DMS79 treated with DMSO at 0.1 percent for 48 hours (cell line): ENCODE data around the gene KAZN.
A peak's percentile ranks its signal among the peaks of the same experiment; 100 is the strongest.
"Not testable (repeated sequence)": the region's sequence is repeated elsewhere in the genome, so short reads cannot be mapped to it uniquely, and the experiment has no call there.

ENCODE experiments used
- DNase-seq: peaks from one replicate; lab custom pipeline; 2025; lab: John Stamatoyannopoulos, UW

The KAZN gene

DNA sequence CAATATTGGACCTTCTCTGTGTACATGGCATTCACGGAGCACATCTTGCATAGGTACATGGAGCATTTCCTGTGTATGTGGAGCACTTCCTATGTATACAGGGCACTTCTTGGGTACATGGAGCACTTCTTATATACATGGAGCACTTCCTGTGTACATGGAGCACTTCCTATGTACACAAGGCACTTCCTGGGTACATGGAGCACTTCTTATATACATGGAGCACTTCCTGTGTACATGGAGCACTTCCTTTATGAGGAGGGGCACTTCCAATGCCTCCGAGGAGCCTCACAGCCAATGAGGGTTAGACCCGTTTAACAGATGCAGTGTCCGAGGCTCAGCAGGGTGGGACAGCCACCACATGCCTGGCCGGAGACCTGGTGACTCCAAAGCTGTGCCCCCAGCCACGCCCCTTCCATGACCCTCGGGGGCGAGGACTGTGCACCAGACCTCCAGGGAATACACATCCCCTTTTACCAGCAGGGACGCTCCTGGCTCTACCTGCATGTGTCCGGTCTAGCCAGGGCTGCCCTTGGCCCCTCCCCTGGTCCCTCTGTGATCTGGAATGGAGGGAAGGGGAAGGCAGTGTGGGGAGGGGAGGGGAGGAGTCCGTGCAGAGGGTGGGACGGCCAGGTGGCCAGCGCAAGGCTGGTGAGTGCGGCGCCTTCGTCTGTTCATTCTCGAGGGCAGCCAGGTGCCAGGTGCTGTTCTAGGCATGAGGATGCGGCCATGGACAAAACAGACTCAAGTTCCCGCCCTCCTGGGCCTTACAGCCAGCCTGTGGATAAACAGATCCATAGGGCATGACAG is 360.0 kb downstream of the KAZN start:
- DNase-seq: no peak

DNA sequence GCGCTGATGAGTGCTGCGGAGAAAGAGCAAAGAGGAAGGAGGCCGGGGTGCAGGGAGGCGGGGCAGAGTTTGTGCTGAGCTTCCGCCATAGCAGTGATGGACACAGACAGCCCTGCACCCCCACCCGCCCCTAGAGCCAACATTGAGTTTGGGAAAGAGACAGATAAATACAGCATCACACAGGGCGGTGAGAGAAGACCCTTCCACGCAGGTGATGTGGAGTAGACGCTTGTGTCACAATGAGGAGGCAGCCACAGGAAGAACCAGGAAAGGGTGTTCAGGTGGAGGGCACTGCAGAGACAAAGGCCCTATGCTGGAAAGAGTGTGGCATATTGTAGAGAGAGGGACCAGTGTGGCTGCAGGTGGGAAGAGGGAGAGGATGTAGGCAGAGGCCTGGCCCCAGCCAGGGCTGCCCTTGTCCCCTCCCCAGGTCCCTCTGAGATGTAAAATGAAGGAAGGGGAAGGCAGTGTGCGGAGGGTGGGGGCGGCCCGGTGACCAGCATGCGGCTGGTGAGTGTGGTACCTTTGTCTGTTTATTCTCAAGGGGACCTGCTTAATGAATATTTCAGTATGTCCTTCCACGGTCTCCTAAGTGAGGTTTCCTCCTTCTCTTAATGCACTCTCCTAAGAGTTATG is 360.7 kb downstream of the KAZN start:
- no peak for DNase-seq

DNA sequence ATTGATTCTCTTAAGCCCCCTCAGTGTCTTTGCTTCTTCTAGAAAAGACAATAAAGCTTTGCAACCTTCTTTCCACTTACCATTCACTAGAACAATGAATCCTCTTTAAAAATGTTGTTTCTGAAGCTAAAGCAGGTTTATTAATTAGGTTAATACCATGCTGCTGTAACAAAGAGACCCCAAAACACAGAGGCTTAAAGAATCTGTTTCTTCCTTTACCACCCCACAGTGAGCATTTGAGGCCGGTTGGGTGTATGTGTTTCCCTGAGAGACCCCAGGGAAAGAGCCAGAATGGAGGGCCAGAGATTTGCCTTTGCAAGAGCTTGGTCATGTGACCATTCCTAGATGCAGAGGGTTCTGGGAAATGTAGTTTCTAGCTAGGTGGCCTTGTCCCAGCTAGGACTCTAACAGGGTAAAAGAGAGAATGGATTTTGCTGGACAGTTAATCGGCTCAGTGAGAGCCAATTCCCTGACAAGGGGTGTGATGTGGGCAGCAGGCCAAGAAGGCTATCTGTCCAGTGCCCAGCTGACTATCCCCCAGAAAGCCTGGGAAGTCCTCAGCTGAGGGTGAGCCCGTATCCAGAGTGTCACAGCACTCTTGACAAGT is 363.3 kb downstream of the KAZN start:
- no peak for DNase-seq

DNA sequence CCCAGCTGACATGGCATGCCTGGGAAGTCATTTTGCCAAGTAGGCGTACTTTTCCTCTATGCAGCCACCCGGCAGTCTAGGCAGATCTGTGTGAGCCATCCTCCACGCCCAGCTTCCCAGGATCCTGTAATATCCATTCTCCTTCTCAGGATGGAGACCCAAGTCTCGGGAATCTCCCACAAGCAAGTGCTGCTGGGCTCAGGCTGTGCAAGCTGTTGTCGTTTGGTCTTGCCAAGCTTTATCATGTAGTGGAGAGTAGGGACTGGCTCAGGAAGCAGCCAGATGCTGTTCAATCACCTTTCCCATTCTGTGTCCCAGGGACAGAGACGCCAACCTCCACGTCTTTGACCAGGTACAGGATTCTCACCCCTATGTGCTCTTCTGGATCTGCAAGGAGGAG is 363.9 kb downstream of the KAZN start:
- DNase-seq: no peak

DNA sequence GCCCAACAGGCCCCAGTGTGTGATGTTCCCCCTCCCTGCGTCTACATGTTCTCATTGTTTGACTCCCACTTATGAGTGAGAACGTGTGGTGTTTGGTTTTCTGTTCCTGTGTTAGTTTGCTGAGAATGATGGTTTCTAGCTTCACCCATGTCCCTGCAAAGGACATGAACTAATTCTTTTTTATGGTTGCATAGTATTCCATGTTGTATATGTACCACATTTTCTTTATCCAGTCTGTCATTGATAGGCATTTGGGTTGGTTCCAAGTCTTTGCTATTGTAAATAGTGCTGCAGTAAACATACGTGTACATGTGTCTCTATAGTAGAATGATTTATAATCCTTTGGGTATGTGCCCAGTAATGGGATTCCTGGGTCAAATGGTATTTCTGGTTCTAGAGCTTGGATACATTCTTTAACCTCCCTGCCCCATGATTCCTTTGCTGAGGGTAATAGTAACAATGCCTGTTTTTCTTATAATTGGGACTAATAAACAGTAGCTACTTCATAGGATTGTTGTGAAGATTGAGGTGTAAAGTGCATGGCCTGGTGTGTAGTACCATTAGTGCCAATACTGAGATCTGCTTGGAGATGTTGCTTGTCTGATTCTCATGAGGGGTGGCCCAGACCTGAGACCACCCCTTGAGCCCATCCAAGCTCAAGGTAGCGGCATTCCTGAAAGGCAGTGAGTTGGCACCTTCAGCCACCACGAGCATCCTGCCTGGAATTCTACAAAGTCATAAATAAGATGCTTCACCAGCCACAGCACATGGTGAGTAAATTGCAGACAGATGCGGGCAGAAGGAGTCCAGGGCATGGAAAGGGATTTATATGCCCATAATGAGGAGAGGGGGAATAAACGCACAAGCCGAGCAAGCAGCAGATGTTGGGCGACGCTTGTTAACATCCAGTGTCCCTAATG is 365.6 kb downstream of the KAZN start:
- not testable (repeated sequence) for DNase-seq

DNA sequence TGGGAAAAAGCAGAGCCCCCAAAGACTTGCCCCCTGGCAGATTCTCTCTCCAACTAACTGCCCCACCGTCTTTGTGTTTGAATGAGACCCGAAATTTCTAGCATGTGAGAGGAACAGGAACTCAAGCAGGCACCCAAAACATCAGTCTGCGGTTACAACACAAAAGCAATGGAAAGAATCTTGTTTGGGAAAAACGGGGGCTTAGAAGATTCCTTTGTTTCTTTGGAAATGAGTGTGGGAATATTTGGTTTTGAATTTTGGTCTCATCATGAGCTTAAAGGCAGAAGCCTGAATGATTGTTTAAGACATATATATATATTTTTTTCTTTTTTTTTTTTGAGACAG is 366.2 kb downstream of the KAZN start:
- no peak for DNase-seq

DNA sequence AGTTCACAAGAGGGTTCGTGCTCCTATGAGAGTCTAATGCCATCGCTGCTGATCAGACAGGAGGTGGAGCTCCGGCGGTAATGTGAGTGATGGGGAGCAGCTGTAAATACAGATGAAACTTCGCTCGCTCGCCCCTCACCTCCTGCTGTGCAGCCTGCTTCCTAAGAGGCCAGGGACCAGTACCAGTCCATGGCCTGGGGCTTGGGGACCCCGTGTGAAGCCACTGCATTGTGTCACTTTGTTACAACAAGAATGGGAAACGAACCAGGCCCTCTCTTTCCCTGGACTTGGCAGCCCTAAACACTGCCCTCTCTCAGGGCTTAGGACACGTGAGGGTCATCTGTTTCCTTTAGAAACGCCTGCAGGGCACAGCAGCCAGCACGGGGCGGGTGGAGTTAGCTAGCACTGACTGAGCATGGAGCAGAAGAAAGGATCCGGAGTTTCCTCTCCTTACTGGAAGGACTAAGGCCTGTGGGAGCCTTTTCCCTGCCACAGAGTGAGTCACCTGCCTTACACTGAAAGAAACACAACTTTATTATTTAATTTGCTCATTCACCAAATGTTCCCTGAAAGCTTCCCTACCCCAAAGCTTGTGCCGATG is 369.9 kb downstream of the KAZN start:
- DNase-seq: no peak

DNA sequence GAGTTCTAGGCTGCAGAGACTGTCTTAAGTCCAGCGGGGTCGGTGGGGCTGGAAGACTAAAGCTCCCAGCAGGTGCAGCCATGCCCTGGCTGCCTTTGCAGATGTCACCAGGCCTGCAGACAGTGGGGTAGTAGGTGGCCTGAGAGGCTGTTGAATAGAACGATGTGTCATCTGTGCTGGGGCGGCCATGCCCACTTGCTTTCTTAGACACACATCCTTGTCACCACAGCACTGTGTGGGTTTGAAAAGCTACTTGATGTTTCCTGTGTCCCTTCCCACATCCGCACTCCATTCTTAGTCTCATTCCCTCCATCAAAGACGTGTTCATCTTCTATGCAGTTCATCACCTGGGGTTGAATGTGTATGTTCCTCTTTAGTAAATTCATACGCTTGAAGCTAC is 370.5 kb downstream of the KAZN start:
- no peak for DNase-seq

DNA sequence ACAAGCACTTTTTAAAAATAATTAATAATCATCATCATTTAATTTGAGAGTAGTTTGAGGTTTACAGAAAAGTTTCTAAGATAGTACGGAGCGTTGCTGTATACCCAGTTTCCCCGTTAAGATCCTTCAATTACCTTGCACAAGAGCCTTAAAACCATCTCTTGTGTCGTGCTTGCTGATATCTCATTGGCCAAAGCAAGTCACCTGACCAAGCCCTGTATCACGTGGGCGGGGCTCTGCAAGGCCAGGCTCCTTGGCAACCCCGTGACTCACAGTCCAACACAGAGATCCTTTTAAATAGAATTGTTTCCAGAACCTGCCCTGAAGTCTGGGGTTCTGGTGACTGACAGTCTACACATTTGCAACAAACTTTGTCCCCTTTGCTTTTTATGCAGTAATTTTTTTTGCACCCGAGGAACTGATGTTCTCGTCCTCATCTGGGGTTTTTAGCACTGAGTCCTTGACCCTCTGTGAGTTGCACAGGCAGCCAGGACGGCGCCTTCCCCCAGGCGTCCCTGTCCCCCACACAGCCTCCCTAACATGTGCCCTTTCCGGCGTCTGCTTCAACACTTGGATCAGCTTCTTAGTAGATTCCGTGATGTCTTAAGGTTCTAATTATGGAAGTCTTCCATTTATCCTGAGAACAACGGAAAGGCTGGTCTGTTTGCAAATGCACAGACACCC is 371.8 kb downstream of the KAZN start:
- no peak for DNase-seq

DNA sequence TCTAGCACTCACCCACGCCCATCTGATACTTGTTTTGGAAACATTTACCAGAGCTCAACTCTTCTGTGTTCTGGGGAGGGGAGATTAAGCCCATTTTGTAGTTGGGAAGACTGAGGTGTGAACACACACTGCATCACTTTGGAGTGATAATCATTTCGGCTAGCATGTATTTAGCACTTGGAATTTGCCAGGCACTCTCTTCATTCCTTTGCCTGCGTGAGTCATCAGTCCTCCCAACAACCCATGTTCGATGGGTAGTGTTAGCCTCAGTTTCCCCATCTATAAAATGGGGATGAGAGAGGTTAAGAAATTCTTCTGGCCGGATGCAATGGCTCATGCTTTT is 372.3 kb downstream of the KAZN start:
- no peak for DNase-seq

DNA sequence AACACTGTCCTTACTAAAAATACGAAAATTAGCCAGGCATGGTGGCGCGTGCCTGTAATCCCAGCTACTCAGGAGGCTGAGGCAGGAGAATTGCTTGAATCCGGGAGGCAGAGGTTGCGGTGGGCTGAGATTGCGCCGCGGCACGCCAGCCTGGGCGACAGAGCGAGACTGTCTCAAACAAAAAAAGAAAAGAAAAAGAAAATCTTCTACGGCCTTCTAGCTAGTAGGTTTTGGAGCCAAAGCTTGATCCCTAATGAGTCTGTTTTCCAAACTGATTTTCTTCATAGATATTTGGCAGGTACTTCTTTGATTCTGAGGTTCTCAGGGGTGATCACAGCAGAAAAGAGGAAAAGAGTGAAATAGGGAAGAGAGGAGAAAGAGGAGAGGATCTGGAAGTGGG is 372.7 kb downstream of the KAZN start:
- DNase-seq: no peak

DNA sequence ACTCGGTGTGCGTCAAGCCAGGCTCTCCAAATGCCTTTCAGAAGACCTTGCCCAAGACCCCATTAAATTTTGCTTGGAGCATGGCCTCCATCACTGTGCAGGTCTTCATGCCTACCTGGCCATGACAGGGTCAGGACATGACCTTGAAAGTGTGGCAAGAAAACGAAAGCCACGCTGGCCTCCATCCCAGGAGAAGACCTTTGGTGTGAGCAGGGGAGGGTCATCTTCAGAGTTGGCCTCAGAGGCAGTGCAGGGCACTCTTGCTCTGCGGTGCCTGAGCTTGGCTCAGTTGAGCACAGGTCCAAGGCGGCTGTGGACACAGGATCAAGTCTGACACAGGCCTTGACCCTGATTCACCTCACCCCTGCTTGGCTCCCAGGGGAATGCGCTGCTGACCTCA is 373.6 kb downstream of the KAZN start:
- no peak for DNase-seq

DNA sequence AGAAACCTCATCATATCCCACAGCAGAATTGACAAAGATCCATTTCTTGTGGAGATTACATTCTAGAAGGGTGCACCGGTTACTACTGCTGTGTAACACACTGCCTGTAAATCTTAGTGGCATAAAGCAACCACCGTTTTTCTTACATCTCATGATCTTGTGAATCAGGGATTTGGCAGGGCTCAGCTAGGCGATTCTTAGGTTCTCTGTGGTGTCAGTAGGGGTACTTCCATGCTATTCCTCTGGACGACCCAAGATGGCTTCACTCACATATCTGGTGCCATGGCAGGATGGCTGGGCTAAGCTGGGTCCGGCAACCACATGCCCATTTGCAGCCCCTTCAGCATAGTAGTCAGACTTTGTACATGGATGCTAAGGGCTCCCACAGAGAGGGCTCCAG is 375.3 kb downstream of the KAZN start:
- no peak for DNase-seq

DNA sequence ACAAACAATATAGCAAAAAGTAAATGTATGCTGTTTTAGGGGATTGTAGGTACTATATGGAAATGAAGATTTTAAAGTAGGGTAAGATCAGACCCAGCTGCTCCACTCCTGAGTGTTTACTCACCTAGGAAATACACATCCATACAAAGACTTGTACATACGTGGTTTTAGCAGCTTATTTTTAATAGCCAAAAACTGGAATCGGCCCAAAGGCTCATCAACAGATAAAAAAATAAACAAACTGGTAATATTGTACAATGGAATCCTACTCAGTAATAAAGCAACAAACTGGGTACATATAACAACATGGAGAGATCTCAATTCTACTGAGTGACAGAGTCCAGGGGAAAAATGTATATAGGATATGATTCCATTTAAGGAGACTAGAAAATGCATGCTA is 375.9 kb downstream of the KAZN start:
- no peak for DNase-seq

DNA sequence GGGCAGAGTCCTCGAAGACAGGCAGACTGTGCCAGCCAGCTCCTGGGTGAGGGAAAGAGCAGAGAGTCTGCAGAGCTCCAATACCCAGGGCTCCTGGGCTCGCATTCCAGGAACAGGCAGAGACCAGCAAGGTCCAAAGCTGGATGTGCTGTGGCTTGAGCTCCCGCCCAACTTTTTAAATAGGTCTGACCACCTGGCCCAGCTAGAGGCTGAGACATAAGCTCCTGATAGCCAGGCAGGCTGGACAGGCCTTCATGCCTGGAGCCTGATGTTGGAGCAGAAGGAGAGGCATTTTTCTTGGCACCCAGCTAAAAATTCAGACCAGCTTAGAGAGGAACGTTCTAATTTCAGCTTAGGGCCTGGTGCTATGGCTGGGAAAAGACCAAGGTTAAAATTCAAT is 376.6 kb downstream of the KAZN start:
- DNase-seq: no peak

DNA sequence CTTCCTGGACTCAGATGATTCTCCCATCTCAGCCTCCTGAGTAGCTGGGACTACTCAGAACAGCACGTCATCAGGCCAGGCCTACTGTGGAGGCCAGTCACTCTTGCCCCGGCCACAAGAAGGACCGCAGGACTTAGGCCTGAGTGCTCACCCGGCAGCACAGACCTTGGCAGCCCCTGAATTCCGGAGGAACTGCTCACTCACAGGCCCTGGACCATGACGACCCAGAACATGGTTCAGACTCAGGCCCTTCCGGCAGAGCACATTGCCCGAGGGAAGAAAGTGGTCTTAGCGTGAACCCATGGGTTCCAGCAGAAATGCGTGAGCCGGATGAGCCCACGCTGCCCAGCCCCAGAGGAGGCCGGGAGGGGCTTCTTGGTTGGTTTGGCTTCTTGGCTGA is 377.8 kb downstream of the KAZN start:
- DNase-seq: no peak

DNA sequence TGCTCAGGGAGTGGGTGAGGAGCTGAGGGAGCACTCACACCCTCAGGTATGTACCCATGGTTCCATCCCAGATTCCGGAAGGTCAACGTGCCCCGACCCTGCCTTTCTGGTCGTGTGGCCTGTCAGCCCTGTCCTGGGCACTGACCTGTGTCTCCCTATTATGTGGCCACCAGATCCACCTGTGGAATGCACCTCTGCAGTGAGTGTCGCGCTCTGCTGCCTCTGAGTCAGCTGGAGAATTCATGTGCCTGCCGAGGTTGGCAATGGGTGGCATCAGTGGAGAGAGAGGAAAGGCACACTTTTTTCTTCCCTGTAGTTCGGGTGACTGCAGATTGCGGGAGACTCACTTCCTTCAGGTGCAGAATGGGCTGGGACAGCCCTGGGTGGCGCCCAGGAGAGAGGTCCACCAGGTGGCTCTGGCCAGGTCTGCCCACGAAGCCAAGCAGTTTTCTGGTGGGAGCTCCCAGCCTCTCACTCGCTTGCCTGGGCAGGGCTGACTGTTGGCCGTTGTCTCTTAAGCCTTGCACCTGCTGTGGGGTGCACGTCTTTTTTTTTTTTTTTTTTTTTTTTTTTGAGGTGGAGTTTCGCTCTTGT is 378.9 kb downstream of the KAZN start:
- DNase-seq: peak; percentile 33

DNA sequence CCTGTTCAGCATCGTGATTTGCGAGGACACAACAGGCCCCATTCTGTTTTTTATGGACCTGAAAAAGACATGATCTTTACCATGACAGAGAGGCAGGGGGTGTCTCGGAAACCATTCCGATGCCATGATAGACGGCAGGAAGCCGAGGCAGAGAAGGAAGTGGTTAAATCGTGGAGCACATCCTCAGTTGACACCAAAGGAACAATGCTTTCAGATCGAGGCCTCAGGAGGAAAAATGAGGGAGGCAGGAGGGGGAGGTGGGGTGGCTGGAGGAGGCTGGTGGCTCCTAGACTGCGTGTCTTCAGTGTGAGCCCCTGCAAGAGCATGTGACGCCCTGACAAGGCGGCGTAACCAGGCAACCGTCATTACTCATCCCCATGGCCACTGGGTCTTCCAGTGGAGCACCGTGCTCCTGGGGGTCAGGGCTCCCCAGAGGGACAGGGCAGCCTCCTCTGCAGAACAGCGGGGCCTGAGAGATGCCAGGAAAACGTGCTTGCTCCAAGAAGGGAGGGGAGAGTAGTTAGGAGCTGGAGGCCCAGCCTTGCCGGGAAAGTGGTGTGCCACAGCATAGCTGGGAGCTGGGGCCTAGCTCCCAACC is 382.2 kb downstream of the KAZN start:
- no peak for DNase-seq

DNA sequence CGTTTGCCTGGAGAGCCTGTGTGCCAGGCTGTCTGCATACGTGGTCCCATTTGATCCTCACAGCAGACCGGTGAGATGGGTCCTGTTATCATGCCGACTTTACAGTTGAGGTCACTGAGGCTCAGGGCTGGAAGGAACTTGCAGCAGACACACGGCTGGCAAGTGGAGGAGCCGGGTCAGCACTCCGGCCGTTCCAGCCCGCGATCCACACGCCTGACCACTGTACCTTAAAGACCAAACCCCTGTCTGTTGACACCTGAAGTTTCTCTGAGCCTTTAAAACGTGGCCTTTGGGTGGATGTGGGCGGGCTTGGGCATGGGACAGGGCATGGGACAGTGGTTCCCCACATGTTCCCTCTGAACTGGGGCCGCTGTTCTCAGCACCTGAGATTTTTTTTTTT is 383.5 kb downstream of the KAZN start:
- DNase-seq: no peak

DNA sequence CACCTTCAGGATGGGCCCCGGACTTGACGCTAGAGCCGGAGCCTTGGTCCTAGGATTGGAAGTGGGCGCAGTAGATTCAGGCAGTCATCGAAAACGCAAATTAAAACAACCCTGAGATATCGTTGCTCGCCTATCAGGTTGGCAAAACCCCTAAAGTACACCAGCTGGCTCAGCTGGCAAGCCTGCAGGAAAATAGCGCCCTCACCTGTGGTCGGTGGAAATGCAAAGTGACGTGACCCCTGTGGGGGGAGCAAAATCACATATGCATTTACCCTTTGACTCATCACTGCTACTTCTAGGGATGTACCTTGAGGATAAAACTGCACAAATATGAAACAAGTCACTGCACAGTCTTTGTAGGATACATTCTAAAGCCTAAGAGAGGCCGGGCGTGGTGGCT is 384.8 kb downstream of the KAZN start:
- DNase-seq: no peak

DNA sequence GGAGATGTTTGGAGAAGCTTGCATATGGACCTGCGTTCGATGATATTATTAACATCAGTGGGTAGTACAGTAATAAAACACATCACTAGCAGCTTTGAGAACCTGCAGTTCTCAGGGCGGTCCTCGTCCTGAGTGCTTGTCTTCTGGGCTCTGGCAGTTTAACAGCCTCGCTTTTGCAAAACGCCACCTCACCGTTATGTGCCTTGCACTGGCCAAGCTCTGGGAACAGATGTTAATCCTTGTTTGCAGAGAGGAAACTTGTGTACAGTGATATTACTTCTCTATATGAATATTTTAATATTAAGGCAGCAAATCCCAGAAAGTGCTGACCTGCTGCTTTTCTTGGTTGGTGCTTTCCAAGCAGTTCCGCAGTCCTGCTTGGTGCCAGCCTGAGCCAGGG is 387.7 kb downstream of the KAZN start:
- DNase-seq: no peak
